GM18867 (cell line): Measurements from ENCODE around the gene UXT.
A peak's percentile ranks its signal among the peaks of the same experiment; 100 is the strongest.

ENCODE experiments used
- ATAC-seq: cut with Tn5 transposase; IDR thresholded peaks from one replicate; pipeline ENCODE4 v1.9.1; 2021; ENCODE audit warnings: mild to moderate bottlenecking, moderate library complexity; ENCODE audit not compliant: unreplicated experiment

The UXT gene

GRCh38 chrX:47649781-47650163 is 9.2 kb downstream of the UXT start:
- no peak for ATAC-seq

DNA sequence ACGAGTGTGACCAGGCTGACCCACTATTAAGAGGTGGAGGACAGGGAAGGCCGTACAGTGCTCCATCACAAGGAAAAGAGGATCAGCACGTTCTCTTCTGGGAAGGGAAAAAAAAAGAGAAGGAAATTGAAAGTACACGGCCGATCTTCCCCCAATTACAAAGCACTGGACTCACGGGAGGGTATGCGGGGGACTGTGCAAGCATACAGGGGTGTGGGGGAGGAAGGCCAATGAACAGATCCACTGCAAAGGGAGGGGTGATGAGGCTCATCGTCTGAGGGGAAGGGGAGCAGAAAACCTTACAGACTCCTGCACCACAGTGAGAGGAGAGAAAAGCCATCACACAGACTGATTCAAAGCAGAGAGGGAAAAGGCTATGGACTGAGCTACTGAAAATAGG is 9.7 kb downstream of the UXT start:
- no peak for ATAC-seq

GRCh38 chrX:47648376-47648775 is 10.6 kb downstream of the UXT start:
- ATAC-seq = no peak

DNA sequence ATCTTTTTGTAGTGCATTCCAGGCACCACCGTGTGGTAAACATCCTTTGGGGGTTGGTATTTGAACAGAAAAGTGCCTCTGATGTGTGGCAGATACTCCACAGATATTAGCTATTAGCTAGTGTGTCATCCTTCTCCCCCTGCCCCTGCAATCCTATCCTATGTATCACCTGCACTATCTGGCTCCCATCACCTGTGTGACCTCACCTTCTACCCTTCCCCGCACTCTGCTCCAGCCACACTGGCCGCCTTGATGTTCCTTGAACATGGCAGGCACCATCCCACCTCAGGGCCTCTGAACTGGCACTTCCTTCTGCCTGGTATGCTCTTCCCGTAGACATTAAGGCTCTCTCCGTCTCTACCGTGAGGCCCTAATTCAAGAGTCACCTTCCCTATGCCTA is 12.3 kb downstream of the UXT start:
- no peak for ATAC-seq

- no peak for ATAC-seq
Observed at GRCh38 chrX:47645530-47645929, 13.4 kb downstream of the UXT start.

GRCh38 chrX:47644557-47645091 is 14.4 kb downstream of the UXT start:
- ATAC-seq = peak; percentile 45

GRCh38 chrX:47643926-47644325 is 15.1 kb downstream of the UXT start:
- no peak for ATAC-seq

- ATAC-seq = no peak
Observed at GRCh38 chrX:47638816-47639215, 20.2 kb downstream of the UXT start.

DNA sequence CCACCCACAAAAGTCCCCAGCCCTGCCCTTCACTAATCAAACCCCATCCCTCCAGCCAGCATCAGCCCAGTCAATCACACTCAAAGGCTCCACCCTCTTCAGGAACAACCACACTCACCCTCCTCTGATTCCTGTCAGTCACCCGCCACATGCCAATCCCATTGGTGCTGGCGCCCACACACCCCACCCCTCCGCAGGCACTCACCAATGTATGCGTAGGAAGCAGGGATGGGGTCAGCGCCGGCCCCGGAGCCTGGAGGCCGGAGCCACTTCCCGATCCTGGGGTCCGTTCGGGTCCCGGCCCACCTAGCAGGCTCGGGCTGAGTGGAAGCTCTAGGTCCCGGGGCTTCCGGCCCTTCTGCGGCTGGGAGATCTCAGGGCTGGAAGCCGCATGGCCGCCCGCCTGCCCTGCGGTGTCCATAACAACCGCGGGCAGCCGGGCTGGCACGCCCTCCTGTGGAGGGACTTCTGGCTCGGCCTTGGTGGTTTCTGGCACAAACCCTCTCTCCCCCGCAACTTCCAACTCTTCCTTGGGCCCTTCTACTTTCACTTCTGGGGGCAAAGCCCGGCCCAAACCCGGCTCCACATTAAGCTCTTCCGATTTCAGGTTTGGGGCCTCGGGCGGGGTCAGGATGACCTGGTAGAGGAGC is 21.3 kb downstream of the UXT start:
- no peak for ATAC-seq

DNA sequence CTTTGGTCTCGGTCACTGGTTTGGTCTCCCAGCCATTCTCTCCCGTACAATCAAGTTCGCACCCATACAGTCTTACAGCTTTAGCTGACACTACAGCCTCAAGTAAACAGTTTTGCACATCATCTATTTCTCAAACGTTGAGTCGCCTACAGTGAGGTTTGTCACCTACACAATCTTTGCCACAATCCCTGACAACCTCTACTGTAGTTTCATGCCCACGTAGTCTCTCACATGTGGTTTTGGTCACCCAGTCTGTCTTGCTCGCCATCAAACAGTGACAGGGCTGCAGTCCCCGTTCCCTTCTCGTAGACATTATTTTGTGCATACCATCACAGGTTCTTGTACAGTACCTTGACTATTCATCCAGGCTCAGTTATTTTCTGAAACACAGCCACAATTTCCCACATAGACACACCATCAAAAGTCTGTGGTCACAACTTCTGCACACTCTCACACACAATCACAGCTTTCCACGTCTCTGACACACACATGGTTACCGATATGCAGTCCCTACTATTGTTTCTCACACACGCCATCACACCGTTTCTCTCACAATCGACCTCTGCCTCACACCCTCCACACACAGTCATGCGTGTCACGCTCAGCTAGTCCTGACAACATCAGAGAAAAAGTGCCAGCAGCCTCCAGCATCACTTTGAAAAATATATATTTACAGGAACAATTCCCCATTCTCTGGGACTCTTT is 24.0 kb downstream of the UXT start:
- no peak for ATAC-seq

DNA sequence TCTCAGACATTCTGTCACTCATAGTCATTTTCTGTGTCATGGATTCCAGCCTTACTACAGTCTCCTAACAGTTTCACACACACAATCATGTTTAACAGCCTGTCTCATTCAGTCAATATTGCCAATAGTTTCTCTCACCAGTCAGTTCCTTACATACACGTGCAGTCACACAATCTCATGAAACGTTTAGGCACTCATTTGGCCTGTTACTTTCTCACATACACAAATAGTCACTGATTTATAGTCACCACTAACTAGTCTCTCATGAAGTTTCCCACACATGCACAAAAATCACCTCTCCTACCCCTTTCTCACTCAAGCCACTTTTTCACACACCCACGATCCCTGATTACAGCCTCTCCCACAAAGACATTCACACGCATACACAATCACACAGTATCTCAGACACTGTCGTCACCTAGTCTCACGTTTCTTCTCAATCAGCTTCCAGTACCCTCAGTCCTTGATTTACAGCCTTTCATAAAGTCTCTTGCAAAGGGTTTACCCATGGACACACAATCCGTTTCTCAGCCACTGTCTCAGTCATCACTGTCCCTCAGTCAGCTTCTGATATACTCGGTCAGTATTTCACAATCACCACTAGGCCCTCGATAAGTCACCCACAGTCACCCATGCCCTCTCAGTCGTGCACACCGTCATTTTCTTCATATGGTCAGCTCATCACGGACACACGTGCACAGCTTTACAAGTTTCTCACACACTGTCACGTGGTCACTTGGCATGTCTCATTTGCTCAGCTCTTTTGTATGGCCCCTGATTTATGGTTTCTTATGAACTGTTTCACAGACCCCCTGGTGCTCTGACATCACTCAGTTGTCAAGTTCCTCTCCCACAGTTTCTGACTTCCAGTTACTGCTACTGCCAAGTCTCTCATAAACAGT is 25.0 kb downstream of the UXT start:
- no peak for ATAC-seq

- ATAC-seq = no peak
Observed at GRCh38 chrX:47632666-47633065, 26.3 kb downstream of the UXT start.

DNA sequence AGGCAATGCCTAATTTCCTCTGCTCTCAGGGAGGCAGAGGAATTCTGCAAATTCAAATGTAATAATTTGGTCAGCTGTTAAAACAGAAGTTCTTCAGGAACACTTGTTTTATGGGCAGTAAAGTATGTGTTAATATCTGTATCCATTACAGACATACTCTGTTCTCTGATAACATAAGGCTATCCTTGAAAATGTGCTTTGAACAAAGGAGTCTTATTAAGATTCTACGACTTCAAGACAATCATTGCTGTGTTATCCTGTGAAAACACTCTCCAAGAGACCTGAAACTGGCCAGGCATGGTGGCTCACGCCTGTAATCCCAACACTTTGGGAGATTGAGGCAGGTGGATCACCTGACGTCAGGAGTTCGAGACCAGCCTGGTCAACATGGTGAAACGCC is 27.3 kb downstream of the UXT start:
- no peak for ATAC-seq

GRCh38 chrX:47629419-47630200 is 29.4 kb downstream of the UXT start, which contains the start of gene CFP:
Gene CFP (minus strand): TSS chrX:47629930. CDS start chrX:47629844, 86 bp downstream.
- ATAC-seq = no peak

DNA sequence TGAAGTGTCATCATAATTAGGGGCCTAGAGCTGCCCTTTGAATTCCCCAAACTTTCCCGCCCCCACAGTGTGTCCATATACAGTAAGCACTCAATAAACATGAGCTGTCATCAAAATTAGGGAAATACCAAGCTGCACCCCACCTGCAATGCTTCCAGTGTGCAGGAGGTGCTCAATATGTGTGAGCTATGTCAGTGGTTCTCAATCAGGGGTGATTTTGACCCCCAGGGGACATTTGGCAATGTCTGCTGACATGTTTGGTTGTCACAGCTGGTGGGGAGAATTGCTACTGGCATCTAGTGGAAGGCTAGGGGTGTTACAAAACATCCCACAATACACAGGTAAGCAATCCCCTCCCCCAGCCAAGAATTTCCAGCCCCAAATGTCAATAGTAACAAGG is 30.0 kb downstream of the UXT start:
- ATAC-seq = no peak

DNA sequence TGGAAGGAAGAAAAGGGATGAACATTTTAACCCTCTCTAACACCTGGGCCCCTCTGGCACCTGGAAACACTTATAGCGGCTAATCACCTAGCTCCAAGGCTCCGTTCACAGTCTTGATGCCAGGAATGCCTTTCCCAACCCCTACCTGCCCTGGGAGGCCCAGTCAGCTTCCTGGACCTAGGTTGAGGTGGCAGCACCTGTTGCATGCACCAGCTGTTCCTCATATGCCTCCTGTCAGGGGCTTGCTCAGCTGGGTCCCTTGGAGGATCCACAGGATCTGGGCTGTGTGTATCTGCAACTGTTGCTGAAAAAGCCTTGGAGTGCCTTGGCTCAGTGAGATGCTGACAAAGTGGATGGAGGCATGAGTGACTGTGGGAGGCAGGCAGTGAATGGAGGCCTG is 33.6 kb downstream of the UXT start:
- no peak for ATAC-seq

DNA sequence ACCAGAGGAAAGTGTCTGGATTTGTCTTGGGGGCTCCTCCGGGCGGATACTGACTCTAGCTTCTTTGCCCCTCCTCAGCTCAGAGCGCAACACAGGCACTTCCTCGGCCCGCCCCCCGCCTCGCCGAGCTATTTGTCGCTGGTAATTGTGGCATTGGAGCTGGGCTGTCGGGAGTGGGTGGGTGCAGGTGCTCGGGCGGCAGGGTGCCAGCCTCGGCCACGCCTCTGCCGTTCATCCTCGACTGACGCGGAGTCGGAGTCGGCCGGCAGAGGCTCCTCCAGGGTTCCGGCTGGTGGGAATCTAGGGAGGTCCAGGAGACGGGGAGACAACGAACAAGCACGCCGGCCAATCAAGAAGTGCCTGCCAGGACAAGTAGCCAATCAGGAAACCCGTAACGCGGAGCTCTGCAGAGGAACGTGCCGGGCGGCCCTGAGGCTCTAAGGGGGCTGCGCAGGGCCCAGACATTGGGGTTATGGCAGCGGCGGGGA is 35.4 kb downstream of the UXT start:
- ATAC-seq = no peak

DNA sequence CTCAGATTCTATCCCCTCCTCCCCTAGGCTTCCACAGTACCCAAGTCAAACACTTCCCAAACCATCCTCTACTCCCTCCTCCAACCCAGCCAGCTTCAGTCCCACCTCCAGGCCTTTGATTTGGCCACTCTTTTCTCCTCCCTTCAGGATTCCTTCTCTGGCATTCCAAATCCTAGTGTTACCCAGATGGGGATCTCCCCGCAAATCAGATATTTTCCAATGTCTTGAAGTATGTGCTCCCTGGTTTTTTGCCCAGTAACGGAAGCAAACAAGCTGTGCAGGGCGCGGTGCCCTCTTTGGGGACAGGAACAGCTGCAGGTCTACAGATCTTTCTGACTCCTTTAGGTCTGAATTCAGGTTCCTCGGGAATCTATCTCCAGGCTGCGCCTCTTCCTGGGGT is 37.1 kb downstream of the UXT start:
- ATAC-seq = no peak

DNA sequence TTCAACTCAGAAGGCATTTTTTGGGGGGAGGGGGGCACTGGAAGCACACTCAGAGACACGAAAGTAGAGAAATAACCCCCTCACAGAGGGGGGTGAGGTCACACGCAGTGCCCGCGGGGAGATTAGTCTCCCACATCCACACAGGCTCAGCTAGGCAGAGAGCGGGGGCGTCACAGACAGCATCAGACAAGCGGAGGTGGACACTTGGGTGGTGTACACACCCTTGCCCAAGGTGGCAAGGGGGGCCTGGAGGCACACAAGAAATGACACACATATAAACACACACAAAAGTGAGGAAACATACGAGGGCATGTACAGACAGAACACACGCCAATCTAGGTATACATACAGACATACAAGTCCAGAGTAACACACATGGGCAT is 38.7 kb downstream of the UXT start:
- ATAC-seq = no peak

- ATAC-seq = peak; percentile 78
Observed at GRCh38 chrX:47619486-47620302, 39.3 kb downstream of the UXT start, which contains the start of gene SYN1. Gene SYN1 (minus strand): TSS chrX:47619857. CDS start chrX:47619728, 129 bp downstream.
